ENCODE measurements around the gene EDAR.

Gene EDAR

GRCh38 chr2:108922141-108922915 lies 66.7 kb downstream of the EDAR start:
- DNase-seq (ENCODE audit: extremely low read depth, insufficient read length): no peak
- H3K27me3 ChIP-seq (replicated peaks; ENCODE audit: control insufficient read depth, insufficient read depth, low read length): no peaks in the 10 kb centered on the region; the same call in none of the 2 replicates
- H3K36me3 ChIP-seq (ENCODE audit: control insufficient read depth, insufficient read depth, low read length): no peaks in the 10 kb centered on the region
- TF ChIP-seq CTCF (IDR thresholded peaks at IDR 0.05; ENCODE audit: insufficient read depth, low read length, poor library complexity, severe bottlenecking): no peak
- H3K4me3 ChIP-seq (replicated peaks; ENCODE audit: low read depth, low read length): no peak overlapping the region

GRCh38 chr2:108921096-108922030 lies 67.7 kb downstream of the EDAR start:
- no peak for DNase-seq (ENCODE audit: extremely low read depth, insufficient read length)
- TF ChIP-seq CTCF (IDR thresholded peaks at IDR 0.05; ENCODE audit: insufficient read depth, low read length, poor library complexity, severe bottlenecking): no peak
- Histone ChIP-seq H3K36me3 (ENCODE audit: control insufficient read depth, insufficient read depth, low read length) (no peaks in the 10 kb centered on the region), H3K27me3 (replicated peaks; ENCODE audit: control insufficient read depth, insufficient read depth, low read length) (no peaks in the 10 kb centered on the region; the same call in none of the 2 replicates), H3K4me3 (replicated peaks; ENCODE audit: low read depth, low read length) (no peak overlapping the region)

GRCh38 chr2:108920686-108921085 lies 68.3 kb downstream of the EDAR start:
- no peaks in the 10 kb centered on the region for H3K36me3 ChIP-seq (ENCODE audit: control insufficient read depth, insufficient read depth, low read length)
- no peak for TF ChIP-seq CTCF (IDR thresholded peaks at IDR 0.05; ENCODE audit: insufficient read depth, low read length, poor library complexity, severe bottlenecking)
- no peaks in the 10 kb centered on the region; the same call in none of the 2 replicates for H3K27me3 ChIP-seq (replicated peaks; ENCODE audit: control insufficient read depth, insufficient read depth, low read length)

GRCh38 chr2:108919571-108920373 lies 69.2 kb downstream of the EDAR start:
- TF ChIP-seq CTCF (IDR thresholded peaks at IDR 0.05; ENCODE audit: insufficient read depth, low read length, poor library complexity, severe bottlenecking): no peak
- no peak overlapping the region for H3K4me3 ChIP-seq (replicated peaks; ENCODE audit: low read depth, low read length)
- no peaks in the 10 kb centered on the region for H3K36me3 ChIP-seq (ENCODE audit: control insufficient read depth, insufficient read depth, low read length)
- DNase-seq (ENCODE audit: extremely low read depth, insufficient read length): no peak
- no peaks in the 10 kb centered on the region; the same call in none of the 2 replicates for H3K27me3 ChIP-seq (replicated peaks; ENCODE audit: control insufficient read depth, insufficient read depth, low read length)

More at GRCh38 chr2:108920686-108921085, 68.3 kb downstream of the EDAR start:
- no peak for DNase-seq (ENCODE audit: extremely low read depth, insufficient read length)
- H3K4me3 ChIP-seq (replicated peaks; ENCODE audit: low read depth, low read length): no peak overlapping the region

GRCh38 chr2:108918941-108919341 lies 70.1 kb downstream of the EDAR start:
- no peak for TF ChIP-seq CTCF (IDR thresholded peaks at IDR 0.05; ENCODE audit: insufficient read depth, low read length, poor library complexity, severe bottlenecking)
- Histone ChIP-seq H3K36me3 (ENCODE audit: control insufficient read depth, insufficient read depth, low read length) (no peaks in the 10 kb centered on the region), H3K4me3 (replicated peaks; ENCODE audit: low read depth, low read length) (no peak overlapping the region), H3K27me3 (replicated peaks; ENCODE audit: control insufficient read depth, insufficient read depth, low read length) (no peaks in the 10 kb centered on the region; the same call in none of the 2 replicates)
- no peak for DNase-seq (ENCODE audit: extremely low read depth, insufficient read length)

All from GM06990 (cell line).